GM08714 (cell line): ENCODE results near the gene WNT11.

Source experiments
- H3K4me3 ChIP-seq: fragments of 200-500 bp; sonication (Bioruptor generic); 2 replicates; pipeline ENCODE4 v1.5.1; 2014; ENCODE audit warnings: mild to moderate bottlenecking, low read length, inconsistent platforms
- ZNF274 ChIP-seq: IDR thresholded peaks from 2 replicates; pipeline ENCODE4 v1.6.1; 2012; ENCODE audit warnings: mild to moderate bottlenecking, low read depth, low read length

The WNT11 gene

GRCh38 chr11:76206327-76207081 is at the start of gene WNT11:
Gene WNT11, minus strand, starts transcription at chr11:76206502. Its CDS starts 95 bp downstream, at chr11:76206407.
- no peak for TF ChIP-seq ZNF274
- peak within 1 kb of the TSS; percentile 34; the same call in 1 of the 2 replicates for H3K4me3 ChIP-seq

- TF ChIP-seq ZNF274: no peak
- no peak overlapping the region for H3K4me3 ChIP-seq
Observed at GRCh38 chr11:76253416-76253815, 47.1 kb upstream of the WNT11 start.

GRCh38 chr11:76252631-76253070 is 46.3 kb upstream of the WNT11 start:
- H3K4me3 ChIP-seq: no peak overlapping the region
- TF ChIP-seq ZNF274: no peak

GRCh38 chr11:76251576-76251975 is 45.3 kb upstream of the WNT11 start:
- TF ChIP-seq ZNF274: no peak
- no peak overlapping the region for H3K4me3 ChIP-seq

- no peak overlapping the region for H3K4me3 ChIP-seq
- no peak for TF ChIP-seq ZNF274
Observed at GRCh38 chr11:76251226-76251575, 44.9 kb upstream of the WNT11 start.

- H3K4me3 ChIP-seq: no peak overlapping the region
Observed at GRCh38 chr11:76250520-76251225, 44.4 kb upstream of the WNT11 start.

GRCh38 chr11:76249195-76249741 is 43.0 kb upstream of the WNT11 start:
- no peak overlapping the region for H3K4me3 ChIP-seq
- no peak for TF ChIP-seq ZNF274

More at GRCh38 chr11:76250520-76251225, 44.4 kb upstream of the WNT11 start:
- no peak for TF ChIP-seq ZNF274

GRCh38 chr11:76248210-76248609 is 41.9 kb upstream of the WNT11 start:
- no peak overlapping the region for H3K4me3 ChIP-seq
- TF ChIP-seq ZNF274: no peak

GRCh38 chr11:76247091-76247490 is 40.8 kb upstream of the WNT11 start:
- no peak overlapping the region for H3K4me3 ChIP-seq
- TF ChIP-seq ZNF274: no peak

- TF ChIP-seq ZNF274: no peak
- H3K4me3 ChIP-seq: no peak overlapping the region
Observed at GRCh38 chr11:76246271-76246933, 40.1 kb upstream of the WNT11 start.

- no peak overlapping the region for H3K4me3 ChIP-seq
- no peak for TF ChIP-seq ZNF274
Observed at GRCh38 chr11:76245720-76246119, 39.4 kb upstream of the WNT11 start.

- TF ChIP-seq ZNF274: no peak
- no peak overlapping the region for H3K4me3 ChIP-seq
Observed at GRCh38 chr11:76244316-76244851, 38.1 kb upstream of the WNT11 start.

GRCh38 chr11:76243957-76244285 is 37.6 kb upstream of the WNT11 start:
- TF ChIP-seq ZNF274: no peak
- no peak overlapping the region for H3K4me3 ChIP-seq
